ENCODE data around the gene IER2. TPM values are rescaled to one million over a fixed set of nuclear protein-coding genes. Genes with fewer than 3 reads are reported as not detected.

IER2 gene
- polyA plus RNA-seq, 1 donor from 2014 or later = 23.3 TPM

GRCh38 chr19:13150931-13151604 lies 857 bp downstream of the IER2 start:
- H3K27ac ChIP-seq (ENCODE audit: low read length) = peak overlapping the region; percentile 96
- H3K4me2 ChIP-seq (ENCODE audit: low read length) = peak overlapping the region; percentile 92
- H4K20me1 ChIP-seq (ENCODE audit: insufficient read depth) = no peaks in the 10 kb centered on the region
- H3K27me3 ChIP-seq (ENCODE audit: insufficient read depth, low read depth, low read length) = peaks cover 16% of the 10 kb centered on the region
- H3K79me2 ChIP-seq (replicated peaks; ENCODE audit: insufficient read depth, low read length) = peaks cover 4% of the 10 kb centered on the region
- no peaks in the 10 kb centered on the region for H3K9me2 ChIP-seq (ENCODE audit: insufficient read depth, low read length)
- peak overlapping the region; percentile 97 for H3K4me3 ChIP-seq (ENCODE audit: low read length)
- no peaks in the 10 kb centered on the region for H3K36me3 ChIP-seq (ENCODE audit: insufficient read depth, low read length)
- peak overlapping the region; percentile 88 for H2AFZ ChIP-seq (ENCODE audit: low read depth, low read length)
- no peaks in the 10 kb centered on the region for H3K9me3 ChIP-seq (ENCODE audit: low read length)
- peak overlapping the region; percentile 92 for H3K9ac ChIP-seq (ENCODE audit: low read length)
- no peak for TF ChIP-seq POLR2AphosphoS5 (IDR thresholded peaks at IDR 0.05)
- TF ChIP-seq EP300 (conservative IDR thresholded peaks at IDR 0.05; ENCODE audit: poor library complexity, severe bottlenecking) = no peak
- no peak for TF ChIP-seq EZH2 (IDR thresholded peaks at IDR 0.05; ENCODE audit: borderline replicate concordance, insufficient read depth, low read length, poor library complexity, severe bottlenecking)
- no peak for TF ChIP-seq MXI1 (conservative IDR thresholded peaks at IDR 0.05; ENCODE audit: poor library complexity, severe bottlenecking)
- no peak for TF ChIP-seq SMC3 (conservative IDR thresholded peaks at IDR 0.05; ENCODE audit: poor library complexity)
- TF ChIP-seq REST (IDR thresholded peaks at IDR 0.05; ENCODE audit: borderline replicate concordance) = no peak
- no peak for TF ChIP-seq TAF1 (IDR thresholded peaks at IDR 0.05; ENCODE audit: low read depth)
- TF ChIP-seq RAD21 (conservative IDR thresholded peaks at IDR 0.05) = no peak
- TF ChIP-seq CTCF (IDR thresholded peaks at IDR 0.05; ENCODE audit: poor library complexity, severe bottlenecking) = no peak
- H3F3A ChIP-seq (ENCODE audit: insufficient read depth, low read length, poor library complexity, severe bottlenecking) = no peaks in the 10 kb centered on the region

- no peaks in the 10 kb centered on the region for H3K36me3 ChIP-seq (ENCODE audit: insufficient read depth, low read length)
- H3K9me2 ChIP-seq (ENCODE audit: insufficient read depth, low read length) = no peaks in the 10 kb centered on the region
- peak overlapping the region; percentile 92 for H3K4me2 ChIP-seq (ENCODE audit: low read length)
- TF ChIP-seq CTCF (IDR thresholded peaks at IDR 0.05; ENCODE audit: poor library complexity, severe bottlenecking) (peak; percentile 18), POLR2AphosphoS5 (IDR thresholded peaks at IDR 0.05) (peak; percentile 83), TAF1 (IDR thresholded peaks at IDR 0.05; ENCODE audit: low read depth) (peak; percentile 62), MXI1 (conservative IDR thresholded peaks at IDR 0.05; ENCODE audit: poor library complexity, severe bottlenecking) (peak; percentile 77), SMC3 (conservative IDR thresholded peaks at IDR 0.05; ENCODE audit: poor library complexity) (no peak), EP300 (conservative IDR thresholded peaks at IDR 0.05; ENCODE audit: poor library complexity, severe bottlenecking) (peak; percentile 66), RAD21 (conservative IDR thresholded peaks at IDR 0.05) (no peak), REST (IDR thresholded peaks at IDR 0.05; ENCODE audit: borderline replicate concordance) (peak; percentile 70), EZH2 (IDR thresholded peaks at IDR 0.05; ENCODE audit: borderline replicate concordance, insufficient read depth, low read length, poor library complexity, severe bottlenecking) (no peak)
- peak overlapping the region; percentile 92 for H3K9ac ChIP-seq (ENCODE audit: low read length)
- H3K27ac ChIP-seq (ENCODE audit: low read length) = peak overlapping the region; percentile 96
- no peaks in the 10 kb centered on the region for H4K20me1 ChIP-seq (ENCODE audit: insufficient read depth)
- peak overlapping the region; percentile 5 for H2AFZ ChIP-seq (ENCODE audit: low read depth, low read length)
- peaks cover 16% of the 10 kb centered on the region for H3K27me3 ChIP-seq (ENCODE audit: insufficient read depth, low read depth, low read length)
- peak overlapping the region; percentile 97 for H3K4me3 ChIP-seq (ENCODE audit: low read length)
- no peaks in the 10 kb centered on the region for H3K9me3 ChIP-seq (ENCODE audit: low read length)
- H3K79me2 ChIP-seq (replicated peaks; ENCODE audit: insufficient read depth, low read length) = peaks cover 4% of the 10 kb centered on the region
- H3F3A ChIP-seq (ENCODE audit: insufficient read depth, low read length, poor library complexity, severe bottlenecking) = no peaks in the 10 kb centered on the region
Observed at GRCh38 chr19:13151605-13152355, 1.6 kb downstream of the IER2 start.
